Measurements from ENCODE around the gene TLE5. TPM values are rescaled to one million over a fixed set of nuclear protein-coding genes. Genes with fewer than 3 reads are reported as not detected.
A peak's percentile ranks its signal among the peaks of the same experiment; 100 is the strongest.
"Not testable (repeated sequence)": the region's sequence is repeated elsewhere in the genome, so short reads cannot be mapped to it uniquely, and the experiment has no call there.

Gene TLE5
- total RNA-seq, 6 donors from 2014 or later = 324 to 781 (median 471) TPM

GRCh38 chr19:3053218-3053621 is 9.1 kb downstream of the TLE5 start:
- peaks cover 16 to 58% (median 49%) of the 10 kb centered on the region in 4 donors for H3K36me3 ChIP-seq
- TF ChIP-seq POLR2A (IDR thresholded peaks at IDR 0.05) (no peak), POLR2AphosphoS5 (IDR thresholded peaks at IDR 0.05) (no peak), CTCF (IDR thresholded peaks at IDR 0.05) (no peak), EP300 (IDR thresholded peaks at IDR 0.05) (no peak)
- peaks cover 26 to 36% (median 29%) of the 10 kb centered on the region in 4 donors for H3K4me1 ChIP-seq
- ATAC-seq (ENCODE audit: low FRiP score in 2 of 2) (no peak), DNase-seq (peak in 1 of 2 donors; percentile 69)
- WGBS, 2 donors = 69 to 80% methylated on average over 12 to 15 of the region's 15 CpGs
- H3K27me3 ChIP-seq = no peaks in the 10 kb centered on the region
- peak overlapping the region in 1 of 4 donors; percentile 11 for H3K27ac ChIP-seq
- H3K9me3 ChIP-seq = no peaks in the 10 kb centered on the region
- H3K4me3 ChIP-seq = no peak overlapping the region

GRCh38 chr19:3050016-3050415 is 12.3 kb downstream of the TLE5 start:
- peaks cover 8 to 26% (median 22%) of the 10 kb centered on the region in 4 donors for H3K36me3 ChIP-seq
- not testable (repeated sequence) for H3K27ac ChIP-seq; ATAC-seq (ENCODE audit: low FRiP score in 2 of 2); DNase-seq; H3K4me3 ChIP-seq; H3K9me3 ChIP-seq; H3K27me3 ChIP-seq
- peaks cover 11 to 26% (median 12%) of the 10 kb centered on the region in 4 donors for H3K4me1 ChIP-seq
- 90 to 98% methylated on average over 7 of the region's 7 CpGs for WGBS, 2 donors

- no peak for TF ChIP-seq POLR2AphosphoS5 (IDR thresholded peaks at IDR 0.05)
- TF ChIP-seq CTCF (IDR thresholded peaks at IDR 0.05) = no peak
- no peak for TF ChIP-seq POLR2A (IDR thresholded peaks at IDR 0.05)
- TF ChIP-seq EP300 (IDR thresholded peaks at IDR 0.05) = no peak
- H3K9me3 ChIP-seq = no peaks in the 10 kb centered on the region
- peaks cover 11 to 24% (median 12%) of the 10 kb centered on the region in 4 donors for H3K4me1 ChIP-seq
- no peak overlapping the region for H3K4me3 ChIP-seq
- ATAC-seq (ENCODE audit: low FRiP score in 2 of 2) (no peak), DNase-seq (no peak)
- no peaks in the 10 kb centered on the region for H3K27me3 ChIP-seq
- 86 to 92% methylated on average over 3 of the region's 3 CpGs for WGBS, 2 donors
- no peak overlapping the region for H3K27ac ChIP-seq
- peaks cover 0 to 16% (median 13%) of the 10 kb centered on the region in 4 donors for H3K36me3 ChIP-seq
These were observed 13.2 kb downstream of the TLE5 start for GRCh38 chr19:3049089-3049488.

GRCh38 chr19:3048190-3048533 is 14.1 kb downstream of the TLE5 start:
- DNase-seq (no peak), ATAC-seq (ENCODE audit: low FRiP score in 2 of 2) (no peak)
- H3K27me3 ChIP-seq = no peaks in the 10 kb centered on the region
- peaks cover 11 to 24% (median 12%) of the 10 kb centered on the region in 4 donors for H3K4me1 ChIP-seq
- peak overlapping the region in 3 of 4 donors; percentile 78 to 88 (median 85) for H3K27ac ChIP-seq
- WGBS, 2 donors = 85 to 90% methylated on average over 5 of the region's 5 CpGs
- TF ChIP-seq CTCF (IDR thresholded peaks at IDR 0.05) = no peak
- TF ChIP-seq EP300 (IDR thresholded peaks at IDR 0.05) = no peak
- no peak for TF ChIP-seq POLR2A (IDR thresholded peaks at IDR 0.05)
- TF ChIP-seq POLR2AphosphoS5 (IDR thresholded peaks at IDR 0.05) = no peak
- H3K36me3 ChIP-seq = peaks cover 0 to 7% (median 3%) of the 10 kb centered on the region in 4 donors
- H3K4me3 ChIP-seq = peak overlapping the region in 2 of 4 donors; percentile 44 to 50
- no peaks in the 10 kb centered on the region for H3K9me3 ChIP-seq

GRCh38 chr19:3047496-3048189 is 14.7 kb downstream of the TLE5 start:
- peak in 1 of 2 donors; percentile 86 for DNase-seq
- peak overlapping the region; percentile 62 to 88 (median 82) for H3K27ac ChIP-seq

More at GRCh38 chr19:3047496-3048189, 14.7 kb downstream of the TLE5 start:
- Histone ChIP-seq H3K36me3 (peaks cover 0 to 2% (median 1%) of the 10 kb centered on the region in 4 donors), H3K4me1 (peaks cover 11 to 27% (median 12%) of the 10 kb centered on the region in 4 donors), H3K9me3 (no peaks in the 10 kb centered on the region), H3K27me3 (no peaks in the 10 kb centered on the region), H3K4me3 (peak overlapping the region in 3 of 4 donors; percentile 43 to 50 (median 44))
- WGBS, 2 donors = 13 to 15% methylated on average over 27 to 28 of the region's 28 CpGs
- peak in 2 of 4 donors; percentile 24 to 39 for TF ChIP-seq POLR2A (IDR thresholded peaks at IDR 0.05)
- TF ChIP-seq CTCF (IDR thresholded peaks at IDR 0.05) = no peak
- peak in 1 of 2 donors; percentile 50 for TF ChIP-seq POLR2AphosphoS5 (IDR thresholded peaks at IDR 0.05)
- peak; percentile 34 to 84 for ATAC-seq (ENCODE audit: low FRiP score in 2 of 2)

Measured in upper lobe of left lung (tissue), 6 donors.